Stimulated activated CD4-positive, alpha-beta T cell treated with anti-CD3 and anti-CD28 coated beads, Interleukin-1b, Interleukin-23, amount 100 ng/mL, for 4 hours (primary cell): ENCODE measurements around the gene KCNN3.

Experiments
- DNase-seq, 2 donors: peaks; one replicate each; pipeline ENCODE4 v3.0.0-alpha.2; 2020; ENCODE audit warnings: low read depth in 2 of 2

Gene KCNN3

DNA sequence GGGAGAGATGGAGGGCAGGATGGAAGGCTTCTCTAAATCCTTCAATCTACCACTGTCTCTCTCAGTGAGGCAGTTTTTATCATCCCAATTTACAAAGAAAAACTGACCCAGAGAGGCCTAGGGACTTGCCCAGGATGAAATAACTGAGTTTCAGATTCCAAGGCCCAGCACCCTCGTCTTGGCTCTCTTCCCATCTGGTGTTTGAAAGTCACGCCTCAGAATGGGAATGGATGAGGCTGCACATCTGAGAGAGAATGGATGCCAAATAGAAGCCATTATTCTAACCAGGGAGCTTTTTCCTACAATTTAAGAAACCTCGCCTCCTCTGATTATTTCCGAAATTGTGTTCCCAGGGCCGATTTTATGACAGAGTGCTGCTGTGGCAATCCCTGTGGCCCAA is 10.6 kb upstream of the KCNN3 start:
- DNase-seq = no peak

GRCh38 chr1:154879038-154879421 is 8.9 kb upstream of the KCNN3 start:
- DNase-seq = no peak

- DNase-seq = peak; percentile 67 to 70
Measured at GRCh38 chr1:154878371-154879037, 8.4 kb upstream of the KCNN3 start.

DNA sequence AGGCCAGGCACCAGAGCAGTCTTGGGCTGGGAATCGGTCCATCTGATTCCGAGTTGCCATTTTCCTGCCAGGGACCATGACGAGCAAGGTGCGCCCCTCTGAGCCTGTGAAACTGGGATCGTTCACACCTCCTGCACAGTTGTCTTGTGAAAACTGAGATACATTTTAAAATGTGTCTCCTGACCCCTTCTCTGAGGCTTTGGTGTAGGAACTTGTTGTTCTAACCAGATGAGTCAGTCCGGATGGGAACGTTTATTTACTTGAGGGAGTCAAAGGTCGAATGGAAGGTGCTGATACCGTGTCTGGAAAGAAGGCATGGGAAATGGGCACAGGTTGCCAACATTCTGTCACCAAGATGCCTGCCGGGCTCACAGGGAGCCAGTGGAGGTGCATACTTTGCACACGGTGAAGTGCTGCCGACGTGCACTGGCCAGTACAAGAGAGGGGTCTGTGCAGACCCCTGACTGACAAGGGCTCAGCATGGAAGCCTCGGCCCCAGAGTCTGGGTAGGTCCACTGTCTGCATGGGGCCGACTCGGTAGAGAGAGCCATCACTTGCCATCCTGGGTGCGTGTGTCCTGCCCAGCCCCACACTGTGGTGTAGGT is 7.4 kb upstream of the KCNN3 start:
- no peak for DNase-seq

- DNase-seq = no peak
Measured at GRCh38 chr1:154876842-154877369, 6.8 kb upstream of the KCNN3 start.

GRCh38 chr1:154874465-154874864 is 4.4 kb upstream of the KCNN3 start:
- no peak for DNase-seq

DNA sequence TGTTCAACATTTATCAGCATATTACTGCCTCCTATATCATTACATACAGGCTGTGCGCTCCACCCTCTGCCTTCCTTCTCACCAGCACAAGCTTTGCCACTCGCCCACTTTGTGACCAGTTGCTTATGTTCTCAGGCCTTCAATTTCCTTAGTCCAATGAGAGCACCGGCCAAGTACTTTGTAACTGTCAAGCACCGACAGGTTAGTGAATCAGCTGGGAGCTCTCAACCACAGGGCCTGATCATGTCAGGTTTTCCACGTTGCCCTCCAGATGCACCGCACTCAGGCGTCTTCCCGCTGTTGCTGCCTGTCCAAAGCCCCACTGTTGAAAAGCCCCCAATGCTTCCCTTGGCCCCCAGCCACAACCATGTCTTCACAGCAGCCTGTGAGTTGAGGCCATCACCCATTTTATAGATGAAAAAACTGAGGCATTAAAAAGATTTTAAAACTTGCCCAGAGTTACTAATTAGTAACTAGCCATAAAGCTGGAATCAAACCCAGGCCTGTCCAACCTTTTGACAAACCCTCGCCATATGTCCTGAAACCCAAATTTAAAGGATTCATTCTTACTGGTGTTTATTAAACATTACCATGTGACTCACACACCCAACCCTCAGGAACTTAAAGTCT is 3.4 kb upstream of the KCNN3 start:
- no peak for DNase-seq

- no peak for DNase-seq
Measured at GRCh38 chr1:154871374-154871773, 1.3 kb upstream of the KCNN3 start.

DNA sequence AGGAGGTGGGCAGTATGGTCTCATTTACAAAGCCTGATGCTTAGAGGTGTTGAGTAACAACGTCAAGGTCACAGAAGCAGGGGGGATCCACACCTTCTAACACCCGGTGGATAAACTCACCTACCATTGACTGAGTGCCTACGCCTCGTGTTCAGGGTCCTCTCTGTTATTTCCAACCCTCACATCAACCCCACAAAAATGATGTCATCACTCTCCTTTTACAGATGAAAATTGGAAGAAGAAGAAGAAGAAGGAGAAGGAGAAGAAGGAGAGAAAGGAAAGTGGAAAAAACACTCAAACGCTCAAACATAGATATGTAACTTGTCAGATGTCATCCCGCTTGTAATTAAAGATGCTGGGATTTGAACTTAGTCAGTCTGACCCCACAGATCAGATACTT is 653 bp upstream of the KCNN3 start:
- DNase-seq = no peak

- DNase-seq = no peak
Measured at GRCh38 chr1:154869351-154870114, 548 bp downstream of the KCNN3 start.

GRCh38 chr1:154867841-154868605 is 2.1 kb downstream of the KCNN3 start:
- DNase-seq = no peak

GRCh38 chr1:154867064-154867825 is 2.8 kb downstream of the KCNN3 start:
- peak in 1 of 2 donors; percentile 6 for DNase-seq

DNA sequence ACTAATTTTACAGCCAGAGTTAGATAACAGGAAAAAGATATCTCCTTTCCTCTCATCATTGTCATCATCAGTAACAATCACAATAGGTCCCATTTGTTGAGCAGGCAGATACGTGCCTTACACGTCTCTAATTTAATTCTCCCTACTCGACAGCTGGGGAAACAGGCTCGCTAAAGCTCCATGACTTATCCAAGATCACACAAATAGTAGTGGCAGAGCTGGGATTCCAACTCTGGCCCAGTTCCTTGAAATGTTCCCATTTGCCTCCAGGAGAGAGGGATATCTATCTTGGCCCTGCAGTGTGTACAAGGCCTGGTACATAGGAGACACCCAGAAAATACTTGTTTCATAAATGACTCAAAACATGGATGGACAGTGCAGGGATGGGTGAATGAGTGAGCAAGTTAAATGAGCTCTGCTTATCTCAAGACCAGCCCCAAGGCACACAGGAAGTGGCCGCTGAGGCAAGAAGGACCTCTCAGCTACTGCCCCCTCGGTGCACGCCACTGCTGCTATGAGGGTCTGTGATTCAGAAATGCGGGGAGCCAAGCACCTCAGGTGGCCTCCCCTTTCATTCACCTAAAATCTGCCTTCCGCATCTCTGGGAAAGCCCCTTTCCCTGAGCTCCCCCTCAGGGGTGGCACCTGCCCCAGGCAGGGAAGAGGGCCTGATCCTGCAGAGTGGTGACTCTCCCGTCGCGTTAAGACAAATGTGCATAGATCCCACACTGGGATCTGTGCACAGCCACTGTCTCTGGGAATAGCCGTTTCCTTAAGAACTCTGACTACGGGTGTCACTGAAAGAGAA is 3.6 kb downstream of the KCNN3 start:
- DNase-seq = no peak

- no peak for DNase-seq
Measured at GRCh38 chr1:154865442-154866256, 4.4 kb downstream of the KCNN3 start.

DNA sequence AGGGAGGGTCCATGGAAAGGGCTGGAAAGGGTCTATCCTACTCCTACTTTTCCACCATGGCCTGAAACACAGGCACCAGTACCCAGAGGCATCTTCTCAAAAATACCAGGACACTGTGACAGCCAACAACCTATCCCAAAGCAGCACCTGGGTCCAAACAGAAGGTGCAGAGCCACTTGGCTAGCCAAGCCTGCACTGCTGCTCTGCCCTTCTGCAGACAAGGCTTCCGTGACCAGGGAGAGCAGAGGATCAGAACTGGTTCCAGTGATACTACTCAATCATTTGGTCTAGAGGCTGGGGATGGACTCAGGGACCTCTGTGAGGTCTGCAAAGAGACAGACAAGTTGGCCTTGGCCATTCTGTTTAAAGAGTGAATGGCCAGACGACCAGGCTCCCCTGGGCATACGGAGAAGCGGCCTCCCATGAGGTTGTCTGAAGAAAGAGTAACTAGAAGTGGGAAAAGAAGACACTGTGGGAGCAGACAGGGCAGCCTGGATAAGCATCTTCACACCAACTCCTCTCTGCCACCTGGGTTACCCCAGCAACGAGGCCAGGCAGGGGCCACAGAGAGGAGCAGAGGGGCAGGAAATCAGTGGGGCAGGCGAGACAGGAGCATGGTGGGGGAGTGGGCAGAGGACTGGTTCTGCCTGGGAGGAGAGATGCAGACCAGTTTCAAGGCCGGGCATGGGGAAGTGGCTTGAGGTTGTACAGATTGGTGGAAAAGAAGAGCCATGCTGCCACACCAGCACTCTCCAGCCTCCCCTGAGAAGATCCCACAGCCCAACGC is 5.7 kb downstream of the KCNN3 start:
- DNase-seq = no peak

- peak; percentile 13 to 16 for DNase-seq
Measured at GRCh38 chr1:154863315-154864174, 6.5 kb downstream of the KCNN3 start.

DNA sequence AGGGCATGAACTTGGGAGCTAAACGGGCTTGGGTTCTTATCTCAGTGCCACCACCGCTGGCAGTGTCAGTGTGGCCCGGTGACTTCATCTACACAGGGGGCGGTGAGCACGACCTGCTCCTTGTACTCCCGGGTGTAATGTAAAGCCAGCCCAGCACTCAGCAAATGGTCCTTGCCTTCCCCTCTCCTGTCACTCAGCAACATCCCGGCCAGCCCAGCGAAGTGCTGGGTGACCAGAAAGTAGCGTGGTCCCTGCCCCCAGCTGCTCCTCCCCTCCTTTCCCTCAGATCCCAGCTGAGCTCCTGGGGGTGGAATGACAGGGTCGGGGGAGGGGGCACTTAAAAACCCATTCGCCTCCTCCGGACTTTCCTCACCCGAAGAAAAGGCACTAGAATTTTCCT is 7.2 kb downstream of the KCNN3 start:
- no peak for DNase-seq
